Measurements from ENCODE around the gene CEP152. TPM values are rescaled to one million over a fixed set of nuclear protein-coding genes. Genes with fewer than 3 reads are reported as not detected.

CEP152 gene
- total and polyA plus RNA-seq, 9 of the 15 experiments (the other 6 are each of a cell fraction or from before 2014, with no cell fraction given): 9.9 to 43.0 (median 23.6) TPM

GRCh38 chr15:48851956-48852355 is 41.1 kb upstream of the CEP152 start (continued):
- TF ChIP-seq, protein P1, sequence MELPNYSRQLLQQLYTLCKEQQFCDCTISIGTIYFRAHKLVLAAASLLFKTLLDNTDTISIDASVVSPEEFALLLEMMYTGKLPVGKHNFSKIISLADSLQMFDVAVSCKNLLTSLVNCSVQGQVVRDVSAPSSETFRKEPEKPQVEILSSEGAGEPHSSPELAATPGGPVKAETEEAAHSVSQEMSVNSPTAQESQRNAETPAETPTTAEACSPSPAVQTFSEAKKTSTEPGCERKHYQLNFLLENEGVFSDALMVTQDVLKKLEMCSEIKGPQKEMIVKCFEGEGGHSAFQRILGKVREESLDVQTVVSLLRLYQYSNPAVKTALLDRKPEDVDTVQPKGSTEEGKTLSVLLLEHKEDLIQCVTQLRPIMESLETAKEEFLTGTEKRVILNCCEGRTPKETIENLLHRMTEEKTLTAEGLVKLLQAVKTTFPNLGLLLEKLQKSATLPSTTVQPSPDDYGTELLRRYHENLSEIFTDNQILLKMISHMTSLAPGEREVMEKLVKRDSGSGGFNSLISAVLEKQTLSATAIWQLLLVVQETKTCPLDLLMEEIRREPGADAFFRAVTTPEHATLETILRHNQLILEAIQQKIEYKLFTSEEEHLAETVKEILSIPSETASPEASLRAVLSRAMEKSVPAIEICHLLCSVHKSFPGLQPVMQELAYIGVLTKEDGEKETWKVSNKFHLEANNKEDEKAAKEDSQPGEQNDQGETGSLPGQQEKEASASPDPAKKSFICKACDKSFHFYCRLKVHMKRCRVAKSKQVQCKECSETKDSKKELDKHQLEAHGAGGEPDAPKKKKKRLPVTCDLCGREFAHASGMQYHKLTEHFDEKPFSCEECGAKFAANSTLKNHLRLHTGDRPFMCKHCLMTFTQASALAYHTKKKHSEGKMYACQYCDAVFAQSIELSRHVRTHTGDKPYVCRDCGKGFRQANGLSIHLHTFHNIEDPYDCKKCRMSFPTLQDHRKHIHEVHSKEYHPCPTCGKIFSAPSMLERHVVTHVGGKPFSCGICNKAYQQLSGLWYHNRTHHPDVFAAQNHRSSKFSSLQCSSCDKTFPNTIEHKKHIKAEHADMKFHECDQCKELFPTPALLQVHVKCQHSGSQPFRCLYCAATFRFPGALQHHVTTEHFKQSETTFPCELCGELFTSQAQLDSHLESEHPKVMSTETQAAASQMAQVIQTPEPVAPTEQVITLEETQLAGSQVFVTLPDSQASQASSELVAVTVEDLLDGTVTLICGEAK (IDR thresholded peaks at IDR 0.05): no peak
- TF ChIP-seq, protein P1 (CRISPR knock-in tag; IDR thresholded peaks at IDR 0.05): no peak
- TF ChIP-seq ZNF282 (CRISPR knock-in tag; IDR thresholded peaks at IDR 0.05): no peak
- TF ChIP-seq CBX2 (IDR thresholded peaks at IDR 0.05; ENCODE audit: insufficient read depth, low read length, poor library complexity, severe bottlenecking): no peak
- no peak for TF ChIP-seq ID3 (CRISPR knock-in tag; IDR thresholded peaks at IDR 0.05)
- TF ChIP-seq ID3 (tag; IDR thresholded peaks at IDR 0.05): no peak
- no peak for TF ChIP-seq RBM15 (IDR thresholded peaks at IDR 0.05; ENCODE audit: insufficient read depth, low read length)
- TF ChIP-seq ZBTB49 (CRISPR knock-in tag; IDR thresholded peaks at IDR 0.05; ENCODE audit: borderline replicate concordance): no peak
- TF ChIP-seq HMG20A (CRISPR knock-in tag; conservative IDR thresholded peaks at IDR 0.05): no peak
- no peak for TF ChIP-seq SLC30A9 (CRISPR knock-in tag; IDR thresholded peaks at IDR 0.05)
- TF ChIP-seq TFE3 (CRISPR knock-in tag; IDR thresholded peaks at IDR 0.05): no peak
- TF ChIP-seq ZNF311 (CRISPR knock-in tag; IDR thresholded peaks at IDR 0.05): no peak
- no peak for TF ChIP-seq GTF2A2 (tag; IDR thresholded peaks at IDR 0.05)
- no peak for TF ChIP-seq EWSR1 (IDR thresholded peaks at IDR 0.05; ENCODE audit: borderline replicate concordance, low read depth, partially characterized antibody)
